GM18858 (cell line): ENCODE data around the gene AUH.

ENCODE experiments used
- ATAC-seq: cut with Tn5 transposase; IDR thresholded peaks from one replicate; pipeline ENCODE4 v1.9.1; 2021; ENCODE audit not compliant: unreplicated experiment

AUH gene

DNA sequence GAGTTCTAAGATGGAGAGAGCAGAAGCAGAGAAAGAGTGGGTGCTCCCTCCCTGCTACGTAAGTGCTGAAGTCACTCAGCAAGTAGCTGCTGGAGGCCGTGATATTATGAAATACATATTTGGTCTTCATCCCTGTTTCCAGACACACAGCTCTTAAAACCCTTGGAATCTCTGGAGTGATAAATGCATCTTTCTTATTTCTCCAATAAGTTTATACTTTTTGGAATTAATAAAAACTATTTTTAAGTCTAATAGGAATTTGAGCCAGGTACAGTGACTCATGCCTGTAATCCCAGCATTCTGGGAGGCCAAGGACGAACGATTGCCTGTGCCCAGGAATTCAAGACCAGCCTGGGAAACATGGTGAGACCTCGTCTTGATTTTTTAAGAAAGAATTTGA lies 60.6 kb downstream of the AUH start:
- no peak for ATAC-seq

DNA sequence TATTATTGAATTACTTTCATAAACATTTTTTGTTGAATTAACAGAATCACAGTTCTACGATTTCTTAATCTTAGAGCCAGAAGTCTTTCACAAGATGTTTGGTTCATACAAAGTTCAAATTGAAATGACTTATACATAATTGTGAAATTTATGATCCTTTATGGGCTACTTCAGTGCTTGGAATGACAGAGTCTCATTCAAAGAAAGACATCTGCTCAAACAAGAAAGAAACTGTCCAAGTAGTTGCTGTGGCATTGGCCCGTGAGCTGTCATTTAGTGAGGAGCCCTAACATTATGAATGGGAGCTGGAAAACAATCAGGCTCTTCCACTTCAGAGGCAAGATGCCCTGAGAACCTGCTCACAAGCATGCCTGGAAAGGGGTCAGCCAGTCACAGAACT lies 63.4 kb downstream of the AUH start:
- no peak for ATAC-seq

DNA sequence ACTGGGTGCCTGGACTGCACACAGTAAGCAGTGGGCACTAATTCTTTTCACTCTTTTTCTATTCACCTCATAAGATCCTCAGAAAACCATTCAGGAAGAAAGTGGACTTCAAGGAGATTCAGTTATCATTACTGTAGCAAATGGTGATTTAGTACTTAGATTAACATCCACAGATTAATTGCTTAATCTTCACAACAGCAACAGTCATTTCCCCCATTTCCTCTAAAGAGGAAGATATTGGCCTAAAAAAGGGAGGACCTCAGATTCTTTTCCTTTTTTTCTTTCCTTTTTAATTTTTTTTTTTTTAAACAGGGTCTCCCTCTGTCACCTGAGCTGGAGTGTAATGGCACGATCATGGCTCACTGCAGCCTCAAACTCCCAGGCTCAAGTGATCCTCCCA lies 64.4 kb downstream of the AUH start:
- ATAC-seq: no peak

DNA sequence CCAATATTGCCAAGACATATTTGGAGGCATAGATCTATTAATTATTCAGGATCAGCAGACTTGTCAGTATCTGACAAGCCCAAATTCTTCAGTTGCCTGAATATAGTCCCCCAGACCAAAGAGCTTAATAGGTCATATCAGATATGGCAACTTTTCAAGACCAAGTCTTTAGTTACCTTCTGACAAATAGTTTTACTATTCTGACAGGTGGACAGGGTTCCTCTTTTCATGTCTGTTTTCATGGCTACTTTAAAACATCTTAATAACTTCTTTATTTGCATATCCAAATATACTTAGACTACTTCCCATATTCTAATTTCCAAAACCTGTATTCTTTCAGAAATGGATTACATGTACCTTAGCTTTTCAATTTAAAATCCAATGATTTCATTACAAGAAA lies 65.4 kb downstream of the AUH start:
- no peak for ATAC-seq

DNA sequence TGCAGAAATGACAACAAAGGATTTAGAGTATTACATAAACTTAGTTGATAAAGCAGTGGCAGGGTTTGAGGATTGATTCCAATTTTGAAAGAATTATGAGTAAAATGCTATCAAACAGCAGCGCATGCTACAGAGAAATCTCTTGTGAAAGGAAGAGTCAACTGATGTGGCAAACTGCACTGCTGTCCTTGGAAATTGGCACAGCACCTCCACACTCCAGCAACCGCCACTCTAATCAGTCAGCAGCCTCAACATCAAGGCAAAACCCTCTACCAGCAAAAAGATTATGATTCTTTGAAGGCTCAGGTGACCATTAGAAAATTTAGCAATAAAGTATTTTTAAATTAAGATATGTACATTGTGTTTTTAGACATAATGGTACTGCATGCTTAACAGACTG lies 66.4 kb downstream of the AUH start:
- ATAC-seq: no peak

DNA sequence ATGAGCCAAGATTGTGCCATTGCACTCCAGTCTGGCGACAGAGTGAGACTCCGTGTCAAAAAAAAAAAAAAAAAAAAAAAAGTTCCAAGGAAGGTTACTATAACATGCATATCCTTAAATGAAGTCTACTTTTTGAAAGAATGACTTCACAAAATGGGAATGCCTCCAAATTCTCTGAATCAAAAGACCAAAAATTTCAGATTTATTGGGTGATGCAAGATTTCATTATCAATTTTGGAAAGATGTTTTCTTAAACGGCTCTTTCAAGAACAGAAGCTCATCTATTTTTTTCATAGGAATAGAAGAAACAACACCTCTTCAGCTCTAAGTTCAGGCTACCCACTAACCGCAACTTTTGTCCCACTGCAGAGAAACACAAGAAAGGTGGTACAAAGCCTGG lies 69.9 kb downstream of the AUH start:
- no peak for ATAC-seq

DNA sequence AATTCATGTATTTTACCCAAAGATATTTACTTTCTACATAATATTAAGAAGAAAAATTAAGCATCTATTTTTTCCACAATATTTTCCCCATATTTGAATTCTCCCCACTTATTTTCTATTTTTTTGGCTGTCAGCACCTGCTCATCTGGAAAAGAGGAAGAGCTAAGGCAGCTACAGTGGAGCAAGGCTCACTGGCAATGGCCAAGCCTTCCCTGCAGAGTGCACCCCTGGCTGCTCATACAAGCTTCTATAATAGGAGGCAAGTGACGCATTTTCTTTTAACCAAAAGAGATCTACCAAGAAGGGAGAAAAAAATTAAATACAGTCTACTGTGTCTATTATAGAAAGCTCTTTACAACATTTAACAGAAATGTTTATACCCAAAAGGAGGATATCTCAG lies 72.5 kb downstream of the AUH start:
- no peak for ATAC-seq

DNA sequence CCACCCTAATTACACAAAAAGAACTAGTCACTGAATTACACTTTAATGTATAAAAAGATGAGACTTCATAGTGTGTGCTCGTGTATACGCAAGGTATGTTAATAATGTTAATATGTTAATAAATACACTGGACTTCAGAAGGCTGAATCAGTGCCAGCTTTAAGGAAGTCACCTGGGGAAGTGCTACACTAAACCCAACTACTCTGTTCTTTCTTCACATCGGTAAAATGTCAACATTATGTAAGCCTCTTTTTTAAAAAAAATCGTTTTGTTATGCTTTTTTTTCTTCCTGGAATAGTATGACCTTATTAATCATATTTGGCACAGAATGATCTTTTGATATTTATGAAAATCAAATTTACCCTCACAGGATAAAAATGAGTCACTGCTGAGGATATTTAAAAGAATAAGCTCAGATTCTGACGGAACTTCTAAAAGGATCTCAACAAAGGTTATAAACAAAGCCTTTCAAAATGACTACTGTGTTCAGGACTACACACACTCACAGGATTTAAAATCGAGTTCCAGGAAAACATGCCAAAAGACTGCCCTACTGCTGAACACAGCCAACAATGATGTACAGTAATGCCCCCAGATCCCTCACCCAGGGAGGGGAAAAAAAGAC lies 75.9 kb downstream of the AUH start:
- no peak for ATAC-seq

DNA sequence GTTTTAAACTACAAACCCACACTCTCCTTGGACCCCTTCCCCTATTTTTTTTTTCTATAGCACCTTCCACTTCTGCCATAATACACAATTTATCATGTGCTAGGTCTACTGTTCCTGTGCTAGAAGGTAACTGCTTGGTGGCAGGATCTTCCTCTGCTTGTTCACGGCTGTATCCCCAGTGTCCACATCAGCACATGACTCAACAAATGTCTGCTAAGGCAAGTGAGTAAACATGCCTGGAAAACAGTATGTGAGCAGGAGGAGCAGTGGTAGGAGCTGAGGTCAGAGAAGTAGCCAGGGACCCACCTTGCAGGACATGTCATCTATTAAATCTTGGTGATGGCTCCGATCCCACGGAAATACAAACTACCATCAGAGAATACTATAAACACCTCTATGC lies 79.4 kb downstream of the AUH start:
- ATAC-seq: no peak

DNA sequence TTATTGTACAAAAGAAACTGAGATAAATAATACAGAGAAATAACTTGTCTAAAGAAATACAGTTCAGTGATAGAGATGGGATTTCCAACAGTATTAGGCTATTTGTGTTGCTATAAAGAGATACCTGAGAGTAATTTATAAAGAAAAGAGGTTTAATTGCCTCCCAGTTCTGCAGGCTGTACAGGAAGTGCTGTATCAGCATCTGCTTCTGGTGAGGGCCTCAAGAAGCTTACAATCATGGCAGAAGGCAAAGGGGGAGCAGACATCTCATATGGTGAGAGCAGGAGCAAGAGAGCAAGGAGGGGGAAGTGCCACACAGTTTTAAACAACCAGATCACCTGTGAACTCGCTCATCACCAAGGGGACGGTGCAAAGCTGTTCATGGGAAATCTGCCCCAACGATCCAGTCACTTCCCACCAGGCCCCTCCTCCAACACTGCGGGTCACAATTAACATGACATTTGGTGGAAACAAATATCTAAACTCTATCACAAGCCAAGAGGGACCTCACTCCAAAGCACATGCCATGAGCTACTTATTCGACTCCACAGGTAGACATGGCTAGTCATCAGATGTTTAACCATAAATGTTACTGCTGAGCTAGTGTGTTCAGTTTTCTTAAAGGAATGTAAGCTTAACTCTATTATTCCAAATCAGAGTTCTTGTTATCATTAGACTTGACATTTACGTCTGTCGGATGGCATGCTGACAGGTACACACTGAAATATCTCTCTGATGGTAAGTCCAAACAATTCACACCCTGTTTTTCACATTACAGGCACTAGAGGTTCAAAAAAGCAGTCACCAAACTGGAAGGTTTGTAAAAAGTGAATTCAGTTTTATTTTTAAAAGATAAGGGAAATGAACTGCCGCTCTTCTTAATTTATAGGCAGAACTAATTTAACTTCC lies 82.2 kb downstream of the AUH start:
- ATAC-seq: no peak

DNA sequence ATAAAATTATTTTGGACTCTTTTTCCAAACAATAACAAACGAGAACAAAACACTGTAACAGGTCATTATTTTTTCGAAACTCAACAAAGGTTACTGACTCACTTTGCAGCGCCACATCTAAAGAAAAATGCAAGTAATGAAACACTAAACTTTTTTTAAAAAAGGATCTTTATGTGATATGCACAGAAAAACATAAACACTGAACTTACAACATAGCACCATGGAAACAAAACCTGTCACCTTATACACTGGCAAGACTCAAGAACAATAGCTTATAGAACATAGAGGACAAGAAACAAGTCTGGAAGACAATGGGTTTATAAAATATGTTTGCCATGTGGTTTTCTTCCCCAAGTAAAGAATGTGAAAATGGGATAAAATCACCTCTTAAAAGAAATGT lies 85.2 kb downstream of the AUH start:
- no peak for ATAC-seq

DNA sequence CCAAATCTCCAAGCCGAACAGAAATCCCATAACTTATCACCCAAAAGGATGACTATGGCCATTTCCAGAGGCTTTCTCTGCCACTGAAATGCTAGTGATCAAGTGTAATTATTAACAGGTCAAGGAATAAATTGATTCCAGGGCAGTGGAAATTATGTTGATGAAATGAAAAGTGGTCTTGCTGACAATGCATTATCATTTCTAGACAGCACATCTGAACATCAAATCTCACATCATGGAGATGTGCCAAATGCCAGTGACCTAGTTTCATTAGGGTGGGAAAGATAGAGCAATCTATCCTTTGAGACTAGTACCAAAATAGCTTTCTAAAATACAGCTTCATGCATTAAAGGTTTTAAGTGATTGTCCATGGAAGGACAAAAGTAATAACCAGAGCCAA lies 86.1 kb downstream of the AUH start:
- ATAC-seq: no peak

DNA sequence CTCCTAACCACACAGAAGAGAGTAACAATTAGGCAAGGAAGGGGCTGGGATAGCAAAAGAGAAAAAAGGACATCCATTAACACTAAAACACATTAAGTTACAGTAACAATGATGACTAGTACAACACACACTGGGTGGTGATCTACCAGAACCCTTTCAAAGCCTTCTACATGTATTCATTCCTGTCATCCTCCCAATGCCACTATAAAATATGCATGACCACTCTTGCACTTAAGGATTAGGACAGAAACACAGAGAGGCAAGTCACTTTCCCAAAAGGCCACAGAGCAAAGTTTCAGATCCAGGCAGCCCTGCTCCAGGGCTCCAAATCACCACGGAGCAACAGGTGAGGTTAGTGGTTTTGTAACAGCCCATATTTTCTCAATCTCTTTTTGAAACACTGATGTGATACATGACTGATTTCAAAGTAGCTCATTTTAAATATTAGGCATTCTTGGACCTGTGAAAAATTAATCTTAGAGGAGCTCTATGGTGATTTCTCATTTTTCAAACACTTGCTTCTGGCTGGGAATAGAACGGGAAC lies 86.7 kb downstream of the AUH start:
- ATAC-seq: no peak

DNA sequence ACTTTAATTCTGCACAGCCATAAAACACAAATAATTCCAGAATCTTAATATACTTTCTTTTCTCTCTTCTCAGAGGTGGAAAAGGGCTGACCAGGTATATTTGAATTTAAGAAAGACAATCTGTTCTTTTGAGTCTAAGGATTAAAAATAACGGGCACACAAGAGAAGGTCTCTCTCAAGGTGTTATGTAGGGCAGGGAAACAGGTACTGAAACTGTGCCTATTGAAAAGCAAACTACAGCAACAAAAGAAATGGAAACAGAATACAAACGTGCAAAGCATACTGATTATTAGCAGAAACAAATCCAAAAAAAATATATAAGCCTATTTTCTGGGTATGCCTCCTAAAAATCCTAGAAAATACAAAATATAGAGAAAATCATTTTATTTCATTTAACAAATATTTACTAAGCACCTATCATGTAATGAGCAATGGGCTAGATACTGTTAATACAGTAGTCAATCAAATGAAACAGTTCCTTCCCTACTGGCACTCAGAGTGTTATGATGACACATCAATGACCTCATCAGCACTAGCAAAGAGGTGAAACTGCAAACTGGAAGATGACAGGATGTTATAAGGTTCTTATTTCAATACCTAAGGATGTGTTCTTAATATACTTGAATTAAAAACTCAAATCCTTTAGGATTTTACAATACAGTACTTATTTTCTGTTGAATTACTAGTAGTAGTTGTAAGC lies 87.7 kb downstream of the AUH start:
- no peak for ATAC-seq

DNA sequence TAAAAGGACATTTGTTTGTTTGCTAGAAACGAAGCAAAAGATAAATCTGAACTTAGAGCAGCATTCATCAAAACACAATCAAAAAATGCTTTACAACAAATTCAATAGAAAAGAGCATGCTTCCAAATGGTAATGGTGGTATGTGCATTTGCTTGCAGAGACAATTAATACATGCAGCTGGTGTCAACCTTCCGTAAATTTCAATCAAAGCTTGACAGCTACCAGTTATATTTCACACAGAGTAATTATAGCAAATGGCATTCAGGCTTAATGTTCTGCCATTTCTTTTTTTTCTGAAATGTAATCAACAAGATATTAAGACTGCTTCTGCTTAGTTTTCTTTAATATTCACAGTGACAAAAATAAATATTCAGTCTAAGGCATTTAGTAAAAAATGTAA lies 90.6 kb downstream of the AUH start:
- no peak for ATAC-seq

DNA sequence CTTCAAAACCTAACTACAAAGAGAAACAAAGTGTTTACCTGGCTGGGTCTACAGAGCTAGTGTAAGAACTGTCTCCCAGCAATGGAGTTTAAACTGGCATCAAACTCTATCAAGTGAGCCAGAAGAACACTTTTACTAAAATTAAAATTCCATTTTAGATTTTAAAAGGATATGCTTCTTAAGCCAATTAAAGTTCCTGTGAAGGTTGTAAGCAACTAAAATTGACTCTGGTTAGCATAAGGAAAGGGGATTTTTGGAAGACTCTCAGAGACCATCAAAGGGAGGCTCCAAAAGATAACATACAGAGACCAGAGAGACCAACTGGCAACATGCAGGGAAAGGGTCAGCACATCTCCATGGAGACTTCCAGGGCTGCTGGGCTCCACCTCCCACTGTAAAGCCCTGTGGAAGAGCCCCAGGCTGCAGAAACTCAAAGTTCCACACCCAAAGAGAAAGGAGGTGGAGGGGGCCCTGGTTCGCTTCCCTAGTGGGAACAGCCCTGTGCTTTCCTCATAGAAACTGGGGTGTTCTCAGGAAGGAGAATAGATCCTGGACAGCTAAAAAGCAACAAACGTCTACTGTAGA lies 91.7 kb downstream of the AUH start:
- no peak for ATAC-seq

DNA sequence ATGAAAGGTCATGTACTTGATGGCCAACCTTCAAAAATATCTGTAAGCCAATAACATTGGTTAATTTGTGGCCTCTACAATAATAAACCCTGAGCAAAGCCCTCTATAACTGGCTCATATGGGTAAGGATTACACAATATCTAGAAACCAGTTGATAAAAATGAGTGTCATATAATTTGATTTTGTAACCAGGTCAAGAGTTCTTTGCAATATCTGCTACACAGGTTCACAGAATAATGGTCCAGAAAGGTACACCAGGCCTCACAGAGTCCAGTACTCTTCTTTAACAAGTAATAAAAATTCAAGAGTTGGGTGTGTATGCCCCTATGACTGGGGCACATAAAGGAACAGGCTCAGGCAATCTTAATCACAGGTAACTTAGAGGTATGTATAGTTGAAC lies 95.3 kb downstream of the AUH start:
- no peak for ATAC-seq

DNA sequence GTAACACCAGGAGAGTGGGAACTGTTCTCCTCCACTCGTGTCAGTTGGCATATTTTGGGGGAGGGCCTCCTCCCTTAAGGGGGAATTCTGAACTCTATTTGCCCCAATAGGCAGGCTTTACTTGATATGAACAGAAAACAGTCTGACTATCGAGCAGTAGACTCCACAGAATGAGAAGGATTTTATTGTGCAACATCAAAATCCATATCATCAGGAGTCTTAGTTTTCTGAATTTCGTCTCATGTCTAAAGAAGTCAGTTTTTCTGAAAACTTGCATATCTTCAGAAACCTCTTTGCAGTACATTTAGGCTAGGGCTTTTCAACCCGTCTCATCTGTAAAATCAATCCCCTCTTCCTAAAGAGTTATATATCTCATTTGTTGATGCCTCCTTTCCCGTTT lies 96.2 kb downstream of the AUH start:
- no peak for ATAC-seq

DNA sequence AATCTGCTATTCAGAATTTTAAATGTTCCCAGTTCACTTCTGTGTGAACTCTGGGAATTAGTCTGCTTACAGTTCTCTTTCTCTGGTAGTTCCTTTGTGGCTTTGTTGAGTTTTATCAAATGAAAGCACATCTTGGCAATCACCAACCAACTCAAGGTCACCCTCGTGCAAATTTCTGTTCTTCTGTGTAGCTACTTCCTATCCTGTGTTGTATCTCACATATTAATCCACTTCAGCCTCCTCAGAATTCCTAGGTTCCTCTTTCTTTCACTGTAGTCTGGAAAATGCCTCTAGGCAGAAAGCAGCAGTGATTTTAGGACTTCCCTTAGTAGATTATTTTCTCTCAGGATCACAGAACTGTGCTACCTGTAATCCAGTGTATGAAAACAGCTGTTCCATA lies 100.3 kb downstream of the AUH start:
- ATAC-seq: no peak

DNA sequence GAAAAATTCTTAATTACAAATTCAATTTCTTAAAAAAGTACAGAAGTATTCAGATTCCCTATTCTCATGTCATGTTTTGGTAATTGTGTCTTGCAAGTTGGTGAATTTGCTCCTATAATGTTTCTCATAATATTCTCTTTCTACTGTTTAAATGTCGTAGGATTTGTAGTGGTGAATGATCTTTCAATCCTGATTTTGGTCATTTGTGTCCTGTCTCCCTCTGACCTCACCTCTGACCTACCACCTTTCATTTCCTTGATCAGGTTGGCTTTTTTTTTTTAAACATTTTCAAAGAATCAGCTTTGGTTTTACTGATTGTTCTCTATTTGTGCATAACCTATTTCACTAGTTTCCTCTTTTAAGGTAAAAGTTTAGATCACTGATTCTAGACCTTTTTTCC lies 102.6 kb downstream of the AUH start:
- no peak for ATAC-seq

DNA sequence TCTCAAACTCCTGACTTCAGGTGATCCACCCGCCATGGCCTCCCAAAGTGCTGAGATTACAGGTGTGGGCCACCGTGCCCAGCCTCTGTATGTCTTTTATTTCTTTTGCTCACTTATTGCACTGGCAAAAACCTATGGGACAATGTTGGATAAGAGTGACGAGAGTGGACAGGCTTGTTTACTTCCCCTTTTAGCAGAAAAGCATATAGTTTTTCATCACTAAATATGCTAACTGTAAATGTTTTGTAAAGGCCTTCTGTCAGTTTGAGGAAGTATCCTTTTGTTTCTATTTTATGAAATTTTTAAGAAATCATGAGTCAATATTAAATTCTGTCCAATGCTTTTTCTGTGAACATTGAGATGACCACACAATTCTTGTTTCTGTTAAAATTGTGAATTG lies 103.3 kb downstream of the AUH start:
- ATAC-seq: no peak

DNA sequence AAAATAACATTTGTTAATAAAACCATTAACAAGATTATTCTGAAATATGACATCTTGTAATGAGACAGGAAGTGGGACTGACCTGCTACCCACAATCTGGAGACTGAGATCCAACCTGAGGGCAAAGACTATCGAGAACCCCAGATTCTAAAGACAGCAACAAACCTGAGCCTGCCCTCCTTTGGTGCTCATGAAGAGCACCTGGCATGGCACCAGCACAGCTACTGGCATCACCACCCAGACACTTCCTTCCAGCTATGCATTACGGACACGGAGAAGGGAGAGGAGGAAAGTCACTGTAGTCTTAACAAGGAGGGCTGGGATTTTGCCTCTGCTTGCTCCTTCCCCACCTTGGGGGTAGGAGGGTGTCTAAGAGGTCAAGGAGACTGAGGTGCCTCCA lies 105.5 kb downstream of the AUH start:
- ATAC-seq: no peak
